ENCODE measurements around the gene GPR84. TPM values are rescaled to one million over a fixed set of nuclear protein-coding genes. Genes with fewer than 3 reads are reported as not detected.
A peak's percentile ranks its signal among the peaks of the same experiment; 100 is the strongest.

GPR84 gene
- total and polyA plus RNA-seq, 2 of the 13 experiments (the other 11 are each of a cell fraction or from before 2014, with no cell fraction given), result not detected

DNA sequence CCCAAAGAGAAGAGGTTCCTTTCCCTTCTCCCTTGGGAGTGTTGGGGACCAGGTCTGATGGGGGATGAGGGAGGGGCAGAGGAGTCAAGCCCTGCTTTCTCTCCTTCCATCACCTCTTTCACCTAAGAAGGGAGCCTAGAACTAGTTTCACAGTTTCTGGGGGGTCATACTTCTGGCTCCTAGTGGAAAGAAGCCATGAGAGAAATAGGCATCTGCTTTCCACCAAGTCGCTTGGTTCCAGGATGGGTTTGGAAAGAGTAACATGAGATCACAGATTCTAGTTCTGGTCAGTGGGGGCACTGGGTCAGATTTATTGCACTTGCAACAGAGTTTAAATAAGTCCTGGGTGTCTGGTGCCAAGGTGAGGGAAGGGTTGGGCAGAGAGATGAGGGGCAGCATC, 30.7 kb upstream of the GPR84 start (continued):
- TF ChIP-seq ZNF34 (CRISPR knock-in tag; IDR thresholded peaks at IDR 0.05; ENCODE audit: borderline replicate concordance), result no peak

DNA sequence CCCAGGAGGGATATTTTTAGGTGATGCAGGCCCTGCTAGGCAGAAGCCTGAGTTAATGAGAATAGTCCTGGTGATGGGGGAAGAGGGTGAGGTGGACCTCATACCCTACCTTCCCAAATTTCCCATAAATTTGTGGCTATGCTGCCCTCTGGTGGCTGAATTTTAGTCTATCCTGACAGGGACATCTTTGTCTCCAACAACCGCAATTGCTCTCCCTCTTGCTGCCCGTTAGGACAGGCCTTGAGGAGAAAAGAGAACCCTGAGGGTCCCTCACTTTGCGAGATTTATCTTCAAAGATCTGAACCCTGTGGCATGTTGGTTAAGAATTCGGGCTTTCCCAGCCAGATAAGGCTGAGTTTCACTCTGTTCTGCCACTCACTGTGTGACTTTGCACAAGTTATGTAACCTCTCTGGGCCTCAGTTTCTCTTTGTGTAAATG, 30.0 kb upstream of the GPR84 start:
- ATAC-seq (peak; percentile 55; the same call in 2 of the 3 replicates), DNase-seq (ENCODE audit: low spot score) (peak; percentile 25), FAIRE-seq (peak; percentile 75)
- Histone ChIP-seq H3K36me3 (replicated peaks in 1 of 2; ENCODE audit: control insufficient read depth in 1 of 2, insufficient read depth in 2 of 2, low read length in 2 of 2) (no peaks in the 10 kb centered on the region), H3K27ac (ENCODE audit: extremely low read length, insufficient read depth, low read length) (no peak overlapping the region), H3K27me3 (ENCODE audit: control insufficient read depth in 1 of 2, insufficient read depth in 2 of 2, low read length in 2 of 2) (peaks cover 0 to 2% of the 10 kb centered on the region in 2 experiments; a peak in 2 of 5 replicates), H3K4me1 (ENCODE audit: insufficient read depth, low read length) (peaks cover 12% of the 10 kb centered on the region; the same call in 1 of the 2 replicates), H3K4me2 (ENCODE audit: low read depth, low read length) (no peak overlapping the region), H2AFZ (ENCODE audit: low read length) (no peak overlapping the region), H3K9ac (ENCODE audit: insufficient read depth, low read depth, low read length) (no peak overlapping the region), H4K20me1 (ENCODE audit: insufficient read depth, low read length) (no peaks in the 10 kb centered on the region), H3K79me2 (ENCODE audit: insufficient read depth, low read length) (no peaks in the 10 kb centered on the region), H3K9me3 (ENCODE audit: low read length) (no peaks in the 10 kb centered on the region), H3K4me3 (replicated peaks in 1 of 3; ENCODE audit: insufficient read depth in 1 of 3, low read depth in 2 of 3, low read length in 3 of 3) (no peak overlapping the region)
- intact Hi-C loops (cut with micrococcal nuclease; ENCODE audit: unreplicated experiment), result no loop called here
- ChIA-PET POLR2A (no interaction called here), CTCF (ENCODE audit: low intra/inter-chr PET ratio, low total read pairs) (interaction anchor here (0.8 to 1.3 kb wide), 2 partner anchors 10 to 46 kb away, joined by 3 read pairs; no protein-coding TSS in a partner anchor)
- 9% methylated on average over 3 of the region's 4 CpGs for WGBS (ENCODE audit: low lambda C conversion rate)
- no TSS peak for BruUV-seq (replicated peaks)
- TF ChIP-seq, protein P1, sequence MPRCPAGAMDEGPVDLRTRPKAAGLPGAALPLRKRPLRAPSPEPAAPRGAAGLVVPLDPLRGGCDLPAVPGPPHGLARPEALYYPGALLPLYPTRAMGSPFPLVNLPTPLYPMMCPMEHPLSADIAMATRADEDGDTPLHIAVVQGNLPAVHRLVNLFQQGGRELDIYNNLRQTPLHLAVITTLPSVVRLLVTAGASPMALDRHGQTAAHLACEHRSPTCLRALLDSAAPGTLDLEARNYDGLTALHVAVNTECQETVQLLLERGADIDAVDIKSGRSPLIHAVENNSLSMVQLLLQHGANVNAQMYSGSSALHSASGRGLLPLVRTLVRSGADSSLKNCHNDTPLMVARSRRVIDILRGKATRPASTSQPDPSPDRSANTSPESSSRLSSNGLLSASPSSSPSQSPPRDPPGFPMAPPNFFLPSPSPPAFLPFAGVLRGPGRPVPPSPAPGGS (CRISPR knock-in tag; IDR thresholded peaks at IDR 0.05), result no peak
- peak; percentile 68 for TF ChIP-seq CTCF (CRISPR knock-in tag; IDR thresholded peaks at IDR 0.05)
- peak; percentile 98 for TF ChIP-seq RBAK (CRISPR knock-in tag; IDR thresholded peaks at IDR 0.05)
- no peak for TF ChIP-seq MNT (IDR thresholded peaks at IDR 0.05)
- TF ChIP-seq, protein P2, sequence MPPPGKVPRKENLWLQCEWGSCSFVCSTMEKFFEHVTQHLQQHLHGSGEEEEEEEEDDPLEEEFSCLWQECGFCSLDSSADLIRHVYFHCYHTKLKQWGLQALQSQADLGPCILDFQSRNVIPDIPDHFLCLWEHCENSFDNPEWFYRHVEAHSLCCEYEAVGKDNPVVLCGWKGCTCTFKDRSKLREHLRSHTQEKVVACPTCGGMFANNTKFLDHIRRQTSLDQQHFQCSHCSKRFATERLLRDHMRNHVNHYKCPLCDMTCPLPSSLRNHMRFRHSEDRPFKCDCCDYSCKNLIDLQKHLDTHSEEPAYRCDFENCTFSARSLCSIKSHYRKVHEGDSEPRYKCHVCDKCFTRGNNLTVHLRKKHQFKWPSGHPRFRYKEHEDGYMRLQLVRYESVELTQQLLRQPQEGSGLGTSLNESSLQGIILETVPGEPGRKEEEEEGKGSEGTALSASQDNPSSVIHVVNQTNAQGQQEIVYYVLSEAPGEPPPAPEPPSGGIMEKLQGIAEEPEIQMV (CRISPR knock-in tag; IDR thresholded peaks at IDR 0.05; ENCODE audit: low read depth), result no peak
- TF ChIP-seq STAG1 (CRISPR knock-in tag; IDR thresholded peaks at IDR 0.05), result peak; percentile 44
- TF ChIP-seq ZNF776 (CRISPR knock-in tag; IDR thresholded peaks at IDR 0.05), result no peak
- no peak for TF ChIP-seq ZUFSP (CRISPR knock-in tag; IDR thresholded peaks at IDR 0.05; ENCODE audit: borderline replicate concordance)
- no peak for TF ChIP-seq CREM (IDR thresholded peaks at IDR 0.05)
- TF ChIP-seq CREM (CRISPR knock-in tag; IDR thresholded peaks at IDR 0.05), result no peak
- in situ Hi-C loops (cut with HindIII; ENCODE audit: extremely low pct_ligation_motif_present, low pct_unique_long_range_greater_than_20kb), result no loop called here
